ENCODE measurements around the gene BCR. TPM values are rescaled to one million over a fixed set of nuclear protein-coding genes. Genes with fewer than 3 reads are reported as not detected.
A peak's percentile ranks its signal among the peaks of the same experiment; 100 is the strongest.

Gene BCR
- total RNA-seq, 6 donors from 2014 or later: 47.1 to 105 (median 68.6) TPM

GRCh38 chr22:23216461-23217170 is 36.3 kb downstream of the BCR start:
- no peaks in the 10 kb centered on the region for H3K27me3 ChIP-seq
- ATAC-seq (ENCODE audit: low FRiP score in 2 of 2) (no peak), DNase-seq (no peak)
- peak overlapping the region; percentile 31 to 90 (median 86) for H3K27ac ChIP-seq
- no peak overlapping the region for H3K4me3 ChIP-seq
- H3K9me3 ChIP-seq: no peaks in the 10 kb centered on the region
- 62 to 65% methylated on average over 14 to 16 of the region's 16 CpGs for WGBS, 2 donors
- no peaks in the 10 kb centered on the region for H3K36me3 ChIP-seq
- TF ChIP-seq EP300 (IDR thresholded peaks at IDR 0.05) (no peak), CTCF (IDR thresholded peaks at IDR 0.05) (no peak), POLR2AphosphoS5 (IDR thresholded peaks at IDR 0.05) (no peak), POLR2A (IDR thresholded peaks at IDR 0.05) (no peak)
- H3K4me1 ChIP-seq: peaks cover 73 to 87% (median 82%) of the 10 kb centered on the region in 4 donors

- 71% methylated on average over 12 to 16 of the region's 16 CpGs for WGBS, 2 donors
- Histone ChIP-seq H3K36me3 (no peaks in the 10 kb centered on the region), H3K9me3 (no peaks in the 10 kb centered on the region), H3K4me1 (peaks cover 81 to 95% (median 89%) of the 10 kb centered on the region in 4 donors), H3K27me3 (no peaks in the 10 kb centered on the region), H3K4me3 (no peak overlapping the region), H3K27ac (peak overlapping the region; percentile 75 to 90 (median 86))
- ATAC-seq (ENCODE audit: low FRiP score in 2 of 2): no peak
- no peak for DNase-seq
- TF ChIP-seq POLR2AphosphoS5 (IDR thresholded peaks at IDR 0.05): peak in 1 of 2 donors; percentile 13
- TF ChIP-seq CTCF (IDR thresholded peaks at IDR 0.05): no peak
These were observed 37.1 kb downstream of the BCR start for GRCh38 chr22:23217171-23218052.

GRCh38 chr22:23218053-23218866 is 38.0 kb downstream of the BCR start:
- no peak for TF ChIP-seq POLR2A (IDR thresholded peaks at IDR 0.05)
- 41 to 63% methylated on average over 8 to 10 of the region's 12 CpGs for WGBS, 2 donors
- ATAC-seq (ENCODE audit: low FRiP score in 2 of 2) (no peak), DNase-seq (no peak)
- Histone ChIP-seq H3K4me1 (peaks cover 88 to 100% (median 94%) of the 10 kb centered on the region in 4 donors), H3K36me3 (no peaks in the 10 kb centered on the region), H3K4me3 (peak overlapping the region in 1 of 4 donors; percentile 8), H3K27ac (peak overlapping the region; percentile 75 to 90 (median 86)), H3K9me3 (no peaks in the 10 kb centered on the region), H3K27me3 (no peaks in the 10 kb centered on the region)

- H3K4me1 ChIP-seq: peaks cover 90 to 100% (median 96%) of the 10 kb centered on the region in 4 donors
These were observed 38.5 kb downstream of the BCR start for GRCh38 chr22:23218867-23219251.

More at GRCh38 chr22:23218867-23219251, 38.5 kb downstream of the BCR start:
- Histone ChIP-seq H3K27ac (peak overlapping the region; percentile 75 to 90 (median 86)), H3K36me3 (no peaks in the 10 kb centered on the region), H3K27me3 (no peaks in the 10 kb centered on the region), H3K4me3 (peak overlapping the region in 1 of 4 donors; percentile 8), H3K9me3 (no peaks in the 10 kb centered on the region)
- peak; percentile 53 to 83 for ATAC-seq (ENCODE audit: low FRiP score in 2 of 2)
- peak; percentile 79 to 91 for DNase-seq
- peak in 1 of 4 donors; percentile 85 for TF ChIP-seq EP300 (IDR thresholded peaks at IDR 0.05)
- TF ChIP-seq CTCF (IDR thresholded peaks at IDR 0.05): no peak
- TF ChIP-seq POLR2AphosphoS5 (IDR thresholded peaks at IDR 0.05): peak; percentile 37 to 79
- 15 to 16% methylated on average over 11 of the region's 11 CpGs for WGBS, 2 donors

Measured in upper lobe of left lung (tissue), 6 donors.